ENCODE results near the gene CCDC194.

Gene CCDC194

GRCh38 chr19:17341386-17341785 lies 52.6 kb downstream of the CCDC194 start:
- no peak for TF ChIP-seq ZNF274 (IDR thresholded peaks at IDR 0.05; ENCODE audit: low read depth, low read length)
- H3K4me3 ChIP-seq (ENCODE audit: low read length), result no peak overlapping the region

GRCh38 chr19:17340871-17341357 lies 53.1 kb downstream of the CCDC194 start:
- TF ChIP-seq ZNF274 (IDR thresholded peaks at IDR 0.05; ENCODE audit: low read depth, low read length), result no peak
- H3K4me3 ChIP-seq (ENCODE audit: low read length), result no peak overlapping the region

All from GM08714 (cell line).